IMR-90 (cell line): Measurements from ENCODE around the gene GRIN2D. TPM values are rescaled to one million over a fixed set of nuclear protein-coding genes. Genes with fewer than 3 reads are reported as not detected.

Experiments
- ATAC-seq: fragments of 200-7000 bp; cut with Tn5 transposase; 2 replicates; pipeline ENCODE4 v1.9.1; 2020; ENCODE audit warnings: low read depth, mild to moderate bottlenecking, moderate library complexity
- BruUV-seq: library from RNA; stranded (reverse); fragments of 400-500 nt; replicated peaks from 2 replicates; lab custom pipeline; 2021; lab: Mats Ljungman, UMichigan
- CTCF ChIA-PET: fragments of 300-600 bp; formaldehyde crosslinking; extraction: SDS; loops from one replicate; lab custom pipeline; 2021; ENCODE audit warnings: antibody characterized with exemption; lab: Yijun Ruan, JAX
- POLR2A ChIA-PET: fragments of 300-600 bp; sonication (Branson Sonifier 250); formaldehyde crosslinking; loops from one replicate; lab custom pipeline; 2022; ENCODE audit warnings: antibody characterized with exemption; ENCODE audit not compliant: unreplicated experiment; lab: Charles Lee
- DNase-seq: peaks from one replicate; pipeline ENCODE4 v3.0.0; 2013
- H2AFZ ChIP-seq: replicated peaks from 2 replicates; pipeline ENCODE3; 2013; ENCODE audit warnings: low read length, mild to moderate bottlenecking; ENCODE audit not compliant: poor library complexity
- H2AK5ac ChIP-seq: 2 replicates; pipeline ENCODE4 v1.6.1; 2013; ENCODE audit warnings: low read depth, low read length, inconsistent platforms
- H2AK9ac ChIP-seq: replicated peaks from 2 replicates; pipeline ENCODE3; 2013; ENCODE audit warnings: mild to moderate bottlenecking, low read depth, low read length, moderate library complexity; ENCODE audit not compliant: poor library complexity
- H2BK120ac ChIP-seq: 2 replicates; pipeline ENCODE4 v1.6.1; 2013; ENCODE audit warnings: low read depth, low read length, inconsistent platforms
- H2BK15ac ChIP-seq: 3 replicates; pipeline ENCODE4 v1.6.1; 2013; ENCODE audit warnings: low read depth, low read length, inconsistent platforms
- H2BK20ac ChIP-seq: 2 replicates; pipeline ENCODE4 v1.6.1; 2013; ENCODE audit warnings: low read depth, mild to moderate bottlenecking, inconsistent platforms, low read length, moderate library complexity
- H2BK5ac ChIP-seq: 2 replicates; pipeline ENCODE4 v1.6.1; 2013; ENCODE audit warnings: mild to moderate bottlenecking, low read depth, low read length, inconsistent platforms; ENCODE audit not compliant: poor library complexity, severe bottlenecking
- H3K14ac ChIP-seq: replicated peaks from 2 replicates; pipeline ENCODE4 v1.6.1; 2013; ENCODE audit warnings: low read depth, low read length, inconsistent platforms
- H3K18ac ChIP-seq: 2 replicates; pipeline ENCODE4 v1.6.1; 2013; ENCODE audit warnings: low read depth, low read length, control low read depth
- H3K23ac ChIP-seq: 2 replicates; pipeline ENCODE4 v1.6.1; 2013; ENCODE audit warnings: low read depth, low read length, inconsistent platforms
- H3K27ac ChIP-seq: 2 replicates; pipeline ENCODE4 v1.5.1; 2013; ENCODE audit warnings: mild to moderate bottlenecking, control low read depth, low read length; ENCODE audit not compliant: insufficient read depth
- H3K27me3 ChIP-seq: 2 replicates; pipeline ENCODE4 v1.6.1; 2013; ENCODE audit warnings: low read length; ENCODE audit not compliant: control insufficient read depth, insufficient read depth
- H3K36me3 ChIP-seq: 2 replicates; pipeline ENCODE4 v1.6.1; 2013; ENCODE audit warnings: low read length, mixed read lengths; ENCODE audit not compliant: control insufficient read depth, insufficient read depth
- H3K4ac ChIP-seq: 2 replicates; pipeline ENCODE4 v1.6.1; 2013; ENCODE audit warnings: low read depth, low read length, inconsistent platforms
- H3K4me1 ChIP-seq: 2 replicates; pipeline ENCODE4 v1.6.1; 2013; ENCODE audit warnings: low read length, mixed read lengths; ENCODE audit not compliant: control insufficient read depth, insufficient read depth
- H3K4me2 ChIP-seq: 2 replicates; pipeline ENCODE4 v1.6.1; 2013; ENCODE audit warnings: low read depth, mild to moderate bottlenecking, control low read depth, low read length, moderate library complexity
- H3K4me3 ChIP-seq: 2 replicates; pipeline ENCODE4 v1.5.1; 2013; ENCODE audit warnings: low read depth, mild to moderate bottlenecking, control low read depth, low read length, moderate library complexity; ENCODE audit not compliant: insufficient read depth
- H3K56ac ChIP-seq: 2 replicates; pipeline ENCODE4 v1.6.1; 2013; ENCODE audit warnings: low read length, inconsistent platforms; ENCODE audit not compliant: insufficient read depth; ENCODE audit errors: extremely low read depth
- H3K79me1 ChIP-seq, 2 experiments: 2 replicates each; pipeline ENCODE4 v1.6.1; 2013; ENCODE audit warnings: low read length in 2 of 2, inconsistent platforms in 1 of 2, low read depth in 1 of 2
- H3K9ac ChIP-seq: 2 replicates; pipeline ENCODE4 v1.6.1; 2013; ENCODE audit warnings: low read depth, low read length, control low read depth
- H3K9me1 ChIP-seq: 2 replicates; pipeline ENCODE4 v1.6.1; 2013; ENCODE audit warnings: low read length, inconsistent platforms; ENCODE audit not compliant: insufficient read depth
- H3K9me3 ChIP-seq: 2 replicates; pipeline ENCODE4 v1.6.1; 2013; ENCODE audit warnings: low read length; ENCODE audit not compliant: control insufficient read depth, insufficient read depth
- H4K20me1 ChIP-seq: 2 replicates; pipeline ENCODE4 v1.6.1; 2013; ENCODE audit warnings: low read length, inconsistent platforms; ENCODE audit not compliant: insufficient read depth
- H4K5ac ChIP-seq: 2 replicates; pipeline ENCODE4 v1.6.1; 2013; ENCODE audit warnings: mild to moderate bottlenecking, low read depth, low read length, control low read depth
- H4K8ac ChIP-seq, 2 experiments: 2 replicates each; pipeline ENCODE4 v1.6.1; 2013; ENCODE audit warnings: low read depth in 2 of 2, low read length in 2 of 2, control low read depth in 1 of 2, inconsistent platforms in 1 of 2
- H4K91ac ChIP-seq: 2 replicates; pipeline ENCODE4 v1.6.1; 2013; ENCODE audit warnings: low read depth, low read length, inconsistent platforms; ENCODE audit not compliant: insufficient read depth
- BHLHE40 ChIP-seq: fragments of 150-350 bp; IDR thresholded peaks from 2 replicates; pipeline ENCODE4 v1.6.1; 2016; ENCODE audit warnings: mild to moderate bottlenecking, low read depth, low read length
- CEBPB ChIP-seq: IDR thresholded peaks from 2 replicates; pipeline ENCODE4 v1.6.1; 2012; ENCODE audit warnings: low read depth, low read length, improper control_type of control experiment
- CTCF ChIP-seq: conservative IDR thresholded peaks from 2 replicates; pipeline ENCODE4 v1.5.1; 2012; ENCODE audit warnings: mild to moderate bottlenecking, low read depth, low read length, improper control_type of control experiment
- ELK1 ChIP-seq: fragments of 150-350 bp; IDR thresholded peaks from 2 replicates; pipeline ENCODE4 v1.6.1; 2016; ENCODE audit warnings: low read depth, mild to moderate bottlenecking, low read length, moderate library complexity, borderline replicate concordance
- MAFK ChIP-seq: IDR thresholded peaks from 2 replicates; pipeline ENCODE4 v1.6.1; 2012; ENCODE audit warnings: low read depth, low read length, improper control_type of control experiment
- WGBS, 2 experiments: methylation state at CpG; one replicate each; pipeline versions ENCODE4 v1.1.5 to v1.1.7; 2013; ENCODE audit warnings: missing lambda C conversion rate in 2 of 2; ENCODE audit not compliant: insufficient read length in 1 of 2; ENCODE audit errors: extremely low coverage in 2 of 2; 5-methylcytosine and 5-hydroxymethylcytosine counted together
- dilution Hi-C: fragments of 300-500 bp; cut with HindIII; formaldehyde crosslinking; loops from one replicate; pipeline ENCODE4 v1.14.3; 2018; ENCODE audit warnings: low sequenced_read_pairs; ENCODE audit not compliant: unreplicated experiment
- in situ Hi-C: fragments of 300-500 bp; cut with MboI; formaldehyde crosslinking; loops from 3 replicates; pipeline ENCODE4 v1.14.3; 2019; ENCODE audit warnings: low sequenced_read_pairs, inconsistent platforms, mixed read lengths
- intact Hi-C: fragments of 100-400 bp; cut with micrococcal nuclease; formaldehyde crosslinking; loops from 2 replicates; pipeline ENCODE4 v1.10.0; 2022
- polyA plus RNA-seq, 3 experiments: library from polyadenylated mRNA; depleted of rRNA; stranded (reverse); fragments of >200 nt; gene quantifications; 2 replicates each; pipeline ENCODE4 v1.2.3, GENCODE V29; 2012; ENCODE audit warnings: low replicate concordance in 1 of 3
- total RNA-seq: library from RNA; depleted of rRNA; stranded (reverse); fragments of >200 nt; gene quantifications from 2 replicates; pipeline ENCODE4 v1.2.3, GENCODE V29; 2012

GRIN2D gene
- total and polyA plus RNA-seq, 2 of the 4 experiments (the other 2 are of a cell fraction) = under 0.01 to 0.24 TPM

GRCh38 chr19:48442116-48443035 is 48.9 kb downstream of the GRIN2D start:
- ATAC-seq (no peak), DNase-seq (no peak)
- Histone ChIP-seq H3K9me1 (peaks cover 4% of the 10 kb centered on the region), H2BK5ac (no peak overlapping the region), H2AK5ac (no peak overlapping the region), H3K4me2 (no peak overlapping the region), H3K27me3 (peaks cover 19% of the 10 kb centered on the region), H4K8ac (no peak overlapping the region), H3K4ac (no peak overlapping the region), H4K91ac (no peak overlapping the region), H4K20me1 (no peaks in the 10 kb centered on the region), H3K27ac (no peak overlapping the region), H3K9ac (no peak overlapping the region), H3K18ac (no peak overlapping the region), H2AFZ (peak overlapping the region; percentile 9), H2BK20ac (no peak overlapping the region), H3K4me1 (peaks cover 8% of the 10 kb centered on the region), H3K9me3 (no peaks in the 10 kb centered on the region), H3K36me3 (peaks cover under 1% of the 10 kb centered on the region; the same call in 1 of the 2 replicates), H4K5ac (no peak overlapping the region), H2AK9ac (no peak overlapping the region), H3K79me1 (peaks cover 7 to 13% of the 10 kb centered on the region in 2 experiments), H2BK15ac (no peak overlapping the region), H3K4me3 (no peak overlapping the region), H2BK120ac (no peak overlapping the region), H3K14ac (no peak overlapping the region), H3K23ac (no peak overlapping the region), H3K56ac (no peak overlapping the region)
- dilution Hi-C loops = no loop called here
- TF ChIP-seq CTCF (no peak), BHLHE40 (no peak), ELK1 (no peak), MAFK (no peak), CEBPB (no peak)
- intact Hi-C loops = no loop called here
- 45% methylated on average over 38 of the region's 94 CpGs; no CpG with 5 or more reads in 1 of the 2 experiments for WGBS, 2 experiments
- in situ Hi-C loops = no loop called here
- ChIA-PET POLR2A (no interaction called here), CTCF (no interaction called here)
- BruUV-seq = no TSS peak
